Glutamatergic neuron (in vitro differentiated cells): ENCODE results near the gene SQOR. TPM values are rescaled to one million over a fixed set of nuclear protein-coding genes. Genes with fewer than 3 reads are reported as not detected.

Source experiments
- DNase-seq: peaks from one replicate; pipeline ENCODE4 v3.0.0; 2022
- H3K27ac Mint-ChIP-seq: one replicate; pipeline ENCODE4 v1.8.0; 2020; ENCODE audit warnings: mild to moderate bottlenecking, mixed read lengths, inconsistent platforms; ENCODE audit not compliant: unreplicated experiment
- H3K27me3 Mint-ChIP-seq: one replicate; pipeline ENCODE4 v1.8.0; 2020; ENCODE audit warnings: mild to moderate bottlenecking, moderate library complexity, mixed read lengths, inconsistent platforms; ENCODE audit not compliant: unreplicated experiment
- H3K36me3 Mint-ChIP-seq: one replicate; pipeline ENCODE4 v1.8.0; 2020; ENCODE audit warnings: mild to moderate bottlenecking, mixed read lengths, inconsistent platforms; ENCODE audit not compliant: unreplicated experiment
- H3K4me1 Mint-ChIP-seq: one replicate; pipeline ENCODE4 v1.8.0; 2020; ENCODE audit warnings: mild to moderate bottlenecking, low read depth, mixed read lengths, inconsistent platforms; ENCODE audit not compliant: unreplicated experiment
- H3K4me3 Mint-ChIP-seq: one replicate; pipeline ENCODE4 v1.8.0; 2020; ENCODE audit warnings: mild to moderate bottlenecking, mixed read lengths, inconsistent platforms; ENCODE audit not compliant: unreplicated experiment
- H3K9me3 Mint-ChIP-seq: one replicate; pipeline ENCODE4 v1.8.0; 2020; ENCODE audit warnings: mild to moderate bottlenecking, moderate library complexity, mixed read lengths, inconsistent platforms; ENCODE audit not compliant: unreplicated experiment
- CTCF ChIP-seq: fragments of 200-600 bp; sonication (generic); IDR thresholded peaks from one replicate; pipeline ENCODE4 v1.5.0; 2021; ENCODE audit not compliant: partially characterized antibody, unreplicated experiment
- total RNA-seq: library from RNA; stranded (reverse); fragmentation: NEBNext Ultra II Directional; extraction: Animal tissue kit (Norgen Biotek cat#: 25700); gene quantifications from one replicate; pipeline ENCODE4 v1.2.1, GENCODE V29; 2021; ENCODE audit not compliant: unreplicated experiment

Gene SQOR
- total RNA-seq, 1 donor from 2014 or later: not detected

DNA sequence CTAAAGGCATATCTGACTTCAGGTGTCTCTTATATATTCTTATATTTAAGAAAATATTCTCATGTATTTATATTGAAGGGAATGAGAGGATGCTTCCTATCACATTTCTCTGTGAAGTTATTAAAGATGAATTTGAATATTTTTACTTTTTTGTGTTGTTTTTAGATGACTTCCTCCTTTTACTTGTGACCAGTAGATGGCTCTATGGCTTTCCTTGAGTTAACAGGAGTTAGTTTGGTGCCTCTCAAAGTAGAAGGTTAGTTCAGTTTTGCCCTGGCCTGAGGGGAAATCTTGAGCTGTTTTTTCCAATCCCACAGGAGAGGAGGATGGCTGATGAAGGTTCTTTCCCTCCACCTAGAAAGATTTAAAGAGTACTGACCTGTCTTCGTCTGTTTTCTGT is 80.7 kb downstream of the SQOR start:
- Mint-ChIP-seq H3K9me3 (peaks cover 2% of the 10 kb centered on the region), H3K27me3 (no peaks in the 10 kb centered on the region), H3K27ac (no peak overlapping the region), H3K4me3 (no peak overlapping the region), H3K4me1 (peaks cover 4% of the 10 kb centered on the region), H3K36me3 (no peaks in the 10 kb centered on the region)
- DNase-seq: no peak
- TF ChIP-seq CTCF: no peak

DNA sequence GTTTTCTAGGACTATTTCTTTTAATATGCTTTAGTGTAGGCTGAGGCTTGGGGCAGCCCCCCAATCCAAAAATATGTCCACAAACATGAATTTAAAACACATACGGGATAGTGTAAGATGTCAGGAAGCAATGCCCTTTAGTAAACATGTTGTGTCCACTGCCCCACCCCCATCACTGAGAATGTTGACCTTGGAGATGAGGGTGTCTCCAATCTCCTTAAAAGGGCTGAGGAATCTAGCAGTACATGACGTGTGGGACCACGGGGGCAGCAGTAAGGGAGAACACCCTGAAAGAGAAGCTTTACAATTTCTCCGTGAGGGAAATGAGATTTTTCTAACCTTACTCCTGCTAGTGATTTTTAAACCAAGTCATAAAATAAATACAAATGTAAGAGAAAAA is 84.7 kb downstream of the SQOR start:
- Mint-ChIP-seq H3K27me3 (peaks cover 1% of the 10 kb centered on the region), H3K4me1 (peaks cover 4% of the 10 kb centered on the region), H3K4me3 (no peak overlapping the region), H3K27ac (no peak overlapping the region), H3K9me3 (no peaks in the 10 kb centered on the region), H3K36me3 (no peaks in the 10 kb centered on the region)
- DNase-seq: no peak
- TF ChIP-seq CTCF: no peak

DNA sequence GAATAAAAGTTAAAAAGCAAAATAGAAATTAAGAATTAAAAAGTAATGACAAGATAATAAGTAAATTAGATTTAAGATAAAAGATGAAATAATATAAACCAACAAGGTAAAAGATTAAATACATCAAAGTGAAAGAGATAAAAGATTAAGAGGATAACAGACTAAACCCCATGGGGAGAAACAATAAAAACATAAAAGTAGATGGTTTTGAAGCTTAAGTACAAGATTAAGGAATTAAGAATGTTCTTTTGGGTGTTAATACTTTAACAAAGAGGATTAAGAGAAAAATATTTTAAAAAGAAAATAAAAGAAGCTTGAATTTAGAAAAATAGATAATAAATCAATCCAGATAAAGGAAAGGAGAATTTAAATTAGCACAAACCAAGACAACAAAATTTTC is 85.4 kb downstream of the SQOR start:
- no peaks in the 10 kb centered on the region for H3K36me3 Mint-ChIP-seq
- no peak overlapping the region for H3K27ac Mint-ChIP-seq
- H3K27me3 Mint-ChIP-seq: peaks cover 1% of the 10 kb centered on the region
- no peak for TF ChIP-seq CTCF
- no peaks in the 10 kb centered on the region for H3K4me1 Mint-ChIP-seq
- no peak overlapping the region for H3K4me3 Mint-ChIP-seq
- no peaks in the 10 kb centered on the region for H3K9me3 Mint-ChIP-seq
- no peak for DNase-seq

- Mint-ChIP-seq H3K4me1 (no peaks in the 10 kb centered on the region), H3K27ac (no peak overlapping the region), H3K36me3 (no peaks in the 10 kb centered on the region), H3K27me3 (no peaks in the 10 kb centered on the region), H3K9me3 (peaks cover 4% of the 10 kb centered on the region), H3K4me3 (no peak overlapping the region)
- DNase-seq: no peak
- TF ChIP-seq CTCF: no peak
Observed at GRCh38 chr15:45728641-45729040, 93.8 kb downstream of the SQOR start.

- Mint-ChIP-seq H3K36me3 (no peaks in the 10 kb centered on the region), H3K4me3 (no peak overlapping the region), H3K4me1 (no peaks in the 10 kb centered on the region), H3K27ac (no peak overlapping the region), H3K9me3 (peaks cover 4% of the 10 kb centered on the region), H3K27me3 (no peaks in the 10 kb centered on the region)
- TF ChIP-seq CTCF: no peak
- no peak for DNase-seq
Observed at GRCh38 chr15:45729141-45729540, 94.3 kb downstream of the SQOR start.
